Tibial nerve (tissue), 4 donors: Measurements from ENCODE around the gene DYNC1H1.

Source experiments
- EP300 ChIP-seq, 2 donors: sonication (generic); formaldehyde crosslinking; IDR thresholded peaks; one replicate each; pipeline ENCODE4 v1.6.1; 2017; ENCODE audit warnings: antibody characterized with exemption in 2 of 2, mild to moderate bottlenecking in 1 of 2
- TF ChIP-seq, protein P1 (sequence below), 5 experiments: fragments of 200-600 bp in 3 of 5; fragments of 450-650 bp in 2 of 5; sonication (generic) in 3 of 5; IDR thresholded peaks; one replicate each; pipeline ENCODE4 v1.5.1; 2016 to 2019; ENCODE audit warnings: antibody characterized with exemption in 5 of 5, mild to moderate bottlenecking in 3 of 5, moderate library complexity in 2 of 5

DNA sequence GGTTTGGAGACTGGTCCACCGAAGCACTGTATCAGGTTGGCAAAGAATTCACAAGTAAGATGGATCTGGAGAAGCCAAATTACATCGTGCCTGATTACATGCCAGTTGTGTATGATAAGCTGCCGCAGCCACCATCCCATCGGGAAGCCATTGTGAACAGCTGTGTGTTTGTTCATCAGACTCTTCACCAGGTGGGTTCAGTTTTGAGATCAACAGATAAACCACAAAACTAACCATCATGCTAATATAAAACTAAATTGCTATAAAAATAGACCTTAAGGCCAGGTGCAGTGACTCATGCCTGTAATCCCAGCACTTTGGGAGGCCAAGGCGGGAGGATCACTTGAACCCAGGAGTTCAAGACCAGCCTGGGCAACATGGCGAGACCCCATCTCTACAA lies 63.6 kb downstream of the DYNC1H1 start:
- TF ChIP-seq, protein P1, sequence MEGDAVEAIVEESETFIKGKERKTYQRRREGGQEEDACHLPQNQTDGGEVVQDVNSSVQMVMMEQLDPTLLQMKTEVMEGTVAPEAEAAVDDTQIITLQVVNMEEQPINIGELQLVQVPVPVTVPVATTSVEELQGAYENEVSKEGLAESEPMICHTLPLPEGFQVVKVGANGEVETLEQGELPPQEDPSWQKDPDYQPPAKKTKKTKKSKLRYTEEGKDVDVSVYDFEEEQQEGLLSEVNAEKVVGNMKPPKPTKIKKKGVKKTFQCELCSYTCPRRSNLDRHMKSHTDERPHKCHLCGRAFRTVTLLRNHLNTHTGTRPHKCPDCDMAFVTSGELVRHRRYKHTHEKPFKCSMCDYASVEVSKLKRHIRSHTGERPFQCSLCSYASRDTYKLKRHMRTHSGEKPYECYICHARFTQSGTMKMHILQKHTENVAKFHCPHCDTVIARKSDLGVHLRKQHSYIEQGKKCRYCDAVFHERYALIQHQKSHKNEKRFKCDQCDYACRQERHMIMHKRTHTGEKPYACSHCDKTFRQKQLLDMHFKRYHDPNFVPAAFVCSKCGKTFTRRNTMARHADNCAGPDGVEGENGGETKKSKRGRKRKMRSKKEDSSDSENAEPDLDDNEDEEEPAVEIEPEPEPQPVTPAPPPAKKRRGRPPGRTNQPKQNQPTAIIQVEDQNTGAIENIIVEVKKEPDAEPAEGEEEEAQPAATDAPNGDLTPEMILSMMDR (IDR thresholded peaks at IDR 0.05): no peak
- TF ChIP-seq EP300 (IDR thresholded peaks at IDR 0.05): no peak
